Suprapubic skin (tissue), 4 donors: ENCODE measurements around the gene SLC24A4.

Experiments
- CTCF ChIP-seq, 2 donors: fragments of 200-600 bp in 1 of 2; fragments of 450-650 bp in 1 of 2; sonication (generic) in 1 of 2; IDR thresholded peaks; one replicate each; pipeline ENCODE4 v1.5.1; 2016 to 2019; ENCODE audit warnings: antibody characterized with exemption in 2 of 2, mild to moderate bottlenecking in 1 of 2, moderate library complexity in 1 of 2
- EP300 ChIP-seq: sonication (generic); formaldehyde crosslinking; IDR thresholded peaks from one replicate; pipeline ENCODE4 v1.6.1; 2017; ENCODE audit warnings: antibody characterized with exemption
- POLR2A ChIP-seq, 2 donors: fragments of 450-650 bp; IDR thresholded peaks; one replicate each; pipeline ENCODE4 v1.6.1; 2017; ENCODE audit warnings: antibody characterized with exemption in 2 of 2, mild to moderate bottlenecking in 2 of 2, moderate library complexity in 2 of 2
- POLR2AphosphoS5 ChIP-seq, 3 donors: sonication (generic); formaldehyde crosslinking; IDR thresholded peaks; one replicate each; pipeline ENCODE4 v1.6.1; 2017; ENCODE audit warnings: antibody characterized with exemption in 3 of 3

- TF ChIP-seq CTCF (IDR thresholded peaks at IDR 0.05) (no peak), POLR2A (IDR thresholded peaks at IDR 0.05) (no peak), POLR2AphosphoS5 (IDR thresholded peaks at IDR 0.05) (no peak), EP300 (no peak)
Measured at GRCh38 chr14:92316937-92317336, 6.0 kb upstream of the SLC24A4 start.
